Measurements from ENCODE around the gene STAMBP.
A peak's percentile ranks its signal among the peaks of the same experiment; 100 is the strongest.

STAMBP gene

GRCh38 chr2:73839653-73840411 is 11.1 kb downstream of the STAMBP start:
- Histone ChIP-seq H3K4me3 (no peak overlapping the region), H3K36me3 (ENCODE audit: insufficient read depth, low read length) (peaks cover 41% of the 10 kb centered on the region), H3K9ac (ENCODE audit: insufficient read length) (peak overlapping the region; percentile 3), H3K9me3 (ENCODE audit: low read depth, low read length) (no peaks in the 10 kb centered on the region), H3K27ac (no peak overlapping the region)
- DNase-seq (ENCODE audit: low read depth, low spot score): no peak
- no peak for TF ChIP-seq POLR2AphosphoS5 (IDR thresholded peaks at IDR 0.05; ENCODE audit: borderline replicate concordance, low read depth, low read length)
- no peak for TF ChIP-seq EZH2 (IDR thresholded peaks at IDR 0.05)

- H3K9me3 ChIP-seq (ENCODE audit: low read depth, low read length): no peaks in the 10 kb centered on the region
- H3K9ac ChIP-seq (ENCODE audit: insufficient read length): no peak overlapping the region
- peaks cover 58% of the 10 kb centered on the region for H3K36me3 ChIP-seq (ENCODE audit: insufficient read depth, low read length)
- H3K27ac ChIP-seq: no peak overlapping the region
- no peak for DNase-seq (ENCODE audit: low read depth, low spot score)
- H3K4me3 ChIP-seq: no peak overlapping the region
- TF ChIP-seq POLR2AphosphoS5 (IDR thresholded peaks at IDR 0.05; ENCODE audit: borderline replicate concordance, low read depth, low read length) (no peak), FOXP2 (optimal IDR thresholded peaks at IDR 0.05; ENCODE audit: control extremely low read depth, extremely low read length, insufficient read depth) (no peak)
These were observed 13.4 kb downstream of the STAMBP start for GRCh38 chr2:73841912-73842738.

GRCh38 chr2:73842739-73843019 is 13.9 kb downstream of the STAMBP start:
- H3K27ac ChIP-seq: no peak overlapping the region
- no peaks in the 10 kb centered on the region for H3K9me3 ChIP-seq (ENCODE audit: low read depth, low read length)
- peaks cover 64% of the 10 kb centered on the region for H3K36me3 ChIP-seq (ENCODE audit: insufficient read depth, low read length)
- TF ChIP-seq EZH2 (IDR thresholded peaks at IDR 0.05) (no peak), POLR2AphosphoS5 (IDR thresholded peaks at IDR 0.05; ENCODE audit: borderline replicate concordance, low read depth, low read length) (no peak), FOXP2 (optimal IDR thresholded peaks at IDR 0.05; ENCODE audit: control extremely low read depth, extremely low read length, insufficient read depth) (no peak)
- no peak overlapping the region for H3K4me3 ChIP-seq
- no peak for DNase-seq (ENCODE audit: low read depth, low spot score)
- no peak overlapping the region for H3K9ac ChIP-seq (ENCODE audit: insufficient read length)

- no peaks in the 10 kb centered on the region for H3K9me3 ChIP-seq (ENCODE audit: low read depth, low read length)
- H3K4me3 ChIP-seq: no peak overlapping the region
- peaks cover 71% of the 10 kb centered on the region for H3K36me3 ChIP-seq (ENCODE audit: insufficient read depth, low read length)
- no peak overlapping the region for H3K9ac ChIP-seq (ENCODE audit: insufficient read length)
- H3K27ac ChIP-seq: no peak overlapping the region
- TF ChIP-seq FOXP2 (optimal IDR thresholded peaks at IDR 0.05; ENCODE audit: control extremely low read depth, extremely low read length, insufficient read depth) (no peak), EZH2 (IDR thresholded peaks at IDR 0.05) (no peak)
- no peak for DNase-seq (ENCODE audit: low read depth, low spot score)
These were observed 15.3 kb downstream of the STAMBP start for GRCh38 chr2:73844087-73844486.

- Histone ChIP-seq H3K9me3 (ENCODE audit: low read depth, low read length) (no peaks in the 10 kb centered on the region), H3K9ac (ENCODE audit: insufficient read length) (no peak overlapping the region), H3K36me3 (ENCODE audit: insufficient read depth, low read length) (peaks cover 90% of the 10 kb centered on the region), H3K4me3 (no peak overlapping the region), H3K27ac (no peak overlapping the region)
- DNase-seq (ENCODE audit: low read depth, low spot score): no peak
- TF ChIP-seq POLR2AphosphoS5 (IDR thresholded peaks at IDR 0.05; ENCODE audit: borderline replicate concordance, low read depth, low read length) (no peak), FOXP2 (optimal IDR thresholded peaks at IDR 0.05; ENCODE audit: control extremely low read depth, extremely low read length, insufficient read depth) (no peak), EZH2 (IDR thresholded peaks at IDR 0.05) (no peak)
These were observed 21.2 kb downstream of the STAMBP start for GRCh38 chr2:73850009-73850408.

GRCh38 chr2:73851274-73851673 is 22.5 kb downstream of the STAMBP start:
- TF ChIP-seq FOXP2 (optimal IDR thresholded peaks at IDR 0.05; ENCODE audit: control extremely low read depth, extremely low read length, insufficient read depth) (no peak), EZH2 (IDR thresholded peaks at IDR 0.05) (no peak), POLR2AphosphoS5 (IDR thresholded peaks at IDR 0.05; ENCODE audit: borderline replicate concordance, low read depth, low read length) (no peak)
- Histone ChIP-seq H3K9me3 (ENCODE audit: low read depth, low read length) (no peaks in the 10 kb centered on the region), H3K9ac (ENCODE audit: insufficient read length) (no peak overlapping the region), H3K27ac (no peak overlapping the region), H3K36me3 (ENCODE audit: insufficient read depth, low read length) (peaks cover 90% of the 10 kb centered on the region), H3K4me3 (no peak overlapping the region)
- no peak for DNase-seq (ENCODE audit: low read depth, low spot score)

GRCh38 chr2:73852020-73852419 is 23.3 kb downstream of the STAMBP start:
- no peak for TF ChIP-seq FOXP2 (optimal IDR thresholded peaks at IDR 0.05; ENCODE audit: control extremely low read depth, extremely low read length, insufficient read depth)
- no peak for TF ChIP-seq EZH2 (IDR thresholded peaks at IDR 0.05)
- TF ChIP-seq POLR2AphosphoS5 (IDR thresholded peaks at IDR 0.05; ENCODE audit: borderline replicate concordance, low read depth, low read length): no peak
- no peak overlapping the region for H3K9ac ChIP-seq (ENCODE audit: insufficient read length)
- H3K4me3 ChIP-seq: no peak overlapping the region
- DNase-seq (ENCODE audit: low read depth, low spot score): no peak
- peaks cover 85% of the 10 kb centered on the region for H3K36me3 ChIP-seq (ENCODE audit: insufficient read depth, low read length)
- H3K9me3 ChIP-seq (ENCODE audit: low read depth, low read length): no peaks in the 10 kb centered on the region
- H3K27ac ChIP-seq: no peak overlapping the region

GRCh38 chr2:73855526-73855925 is 26.8 kb downstream of the STAMBP start:
- Histone ChIP-seq H3K9ac (ENCODE audit: insufficient read length) (no peak overlapping the region), H3K4me3 (no peak overlapping the region), H3K27ac (no peak overlapping the region), H3K36me3 (ENCODE audit: insufficient read depth, low read length) (peaks cover 69% of the 10 kb centered on the region), H3K9me3 (ENCODE audit: low read depth, low read length) (no peaks in the 10 kb centered on the region)
- no peak for DNase-seq (ENCODE audit: low read depth, low spot score)
- TF ChIP-seq FOXP2 (optimal IDR thresholded peaks at IDR 0.05; ENCODE audit: control extremely low read depth, extremely low read length, insufficient read depth) (no peak), EZH2 (IDR thresholded peaks at IDR 0.05) (no peak), POLR2AphosphoS5 (IDR thresholded peaks at IDR 0.05; ENCODE audit: borderline replicate concordance, low read depth, low read length) (no peak)
